Stimulated activated CD4-positive, alpha-beta T cell treated with anti-CD3 and anti-CD28 coated beads, TNF-alpha, amount 100 ng/mL, for 1 hour (primary cell): ENCODE results near the gene ZNF335.

Source experiments
- DNase-seq, 3 donors: peaks; one replicate each; pipeline ENCODE4 v3.0.0-alpha.2; 2020; ENCODE audit warnings: low read depth in 3 of 3, low spot score in 1 of 3

Gene ZNF335

DNA sequence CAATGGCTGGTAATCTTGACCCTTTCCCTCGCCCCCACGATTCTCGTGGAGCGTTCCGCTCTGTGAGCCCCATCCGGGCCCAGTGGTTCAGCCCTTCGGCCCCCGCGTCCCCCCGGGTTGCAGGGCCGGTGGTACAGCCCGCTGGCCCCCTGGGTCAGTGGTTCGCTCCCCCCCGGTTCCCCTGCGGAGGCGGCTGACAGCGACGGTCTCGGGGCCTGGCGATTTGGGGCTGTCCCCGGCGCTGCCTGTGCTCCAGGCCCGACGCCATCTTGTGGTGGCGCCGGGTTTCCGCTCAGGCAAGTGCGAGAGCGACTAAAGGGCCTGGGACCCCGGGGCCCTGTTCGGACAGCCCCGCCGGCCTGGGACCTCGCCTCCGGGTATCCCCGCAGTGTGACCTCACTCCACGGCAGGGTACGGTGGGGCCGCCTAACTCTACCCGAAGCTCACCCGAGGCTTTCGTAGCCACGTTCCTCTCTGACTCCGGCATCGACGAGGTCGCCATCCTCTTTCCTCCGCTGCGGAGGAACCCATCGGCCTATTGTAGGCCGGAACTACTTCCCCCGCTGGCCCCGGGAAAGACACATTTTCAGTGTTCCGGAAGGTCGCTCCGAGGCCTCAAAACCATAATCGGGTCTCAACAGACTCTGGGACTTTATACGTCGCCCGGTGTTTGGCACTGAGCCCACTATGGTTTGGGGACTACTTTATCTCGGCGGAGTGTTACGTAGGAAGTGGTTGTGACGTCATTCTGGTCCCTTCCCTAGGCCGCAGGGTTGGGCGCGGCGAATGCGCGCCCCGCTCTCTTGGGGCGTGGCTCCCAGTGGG, at the start of gene ZNF335:
TSS of gene ZNF335 (minus strand) at position 529 of the 825 bp plus-strand sequence. CDS start 793 bp downstream, outside the sequence.
- DNase-seq: peak; percentile 87 to 93 (median 92)

DNA sequence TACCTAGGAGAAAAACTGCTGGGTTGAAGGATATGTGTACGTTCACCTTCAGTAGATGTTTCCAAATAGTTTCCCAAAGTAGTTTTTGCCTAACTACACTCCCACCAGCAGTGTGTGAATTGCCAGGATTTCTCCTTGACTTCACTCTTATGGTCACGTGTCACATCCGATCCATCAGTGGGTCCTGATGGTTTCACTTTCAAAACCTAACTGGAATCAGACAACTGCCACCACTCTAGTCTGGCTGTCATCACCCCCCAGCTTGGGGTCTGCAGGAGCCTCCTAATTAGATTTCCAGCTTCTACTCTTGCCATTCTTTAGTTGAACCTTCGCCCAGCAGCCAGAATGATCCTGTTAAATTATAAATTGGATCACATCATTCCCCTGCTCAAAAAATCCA, 48.6 kb upstream of the ZNF335 start:
- no peak for DNase-seq

DNA sequence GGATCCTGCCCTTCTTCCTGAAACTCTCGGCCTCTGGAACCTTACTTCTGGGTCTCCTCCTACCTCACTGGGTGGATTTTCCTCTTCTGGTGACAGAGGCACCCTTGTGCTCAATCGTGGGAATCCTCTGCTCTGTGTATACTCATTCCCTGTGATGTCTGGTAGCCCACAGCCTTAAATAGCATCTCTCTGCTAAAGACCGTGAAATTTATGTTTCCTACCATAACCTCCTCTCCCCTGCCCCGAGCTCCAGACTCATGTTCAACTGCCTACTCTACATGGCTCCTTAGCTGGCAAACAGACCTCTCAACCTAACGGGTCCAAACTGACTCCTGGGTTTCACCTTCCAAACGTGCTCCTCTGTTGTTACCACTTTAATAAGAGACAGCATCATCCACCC, 46.6 kb upstream of the ZNF335 start:
- DNase-seq: no peak

GRCh38 chr20:46018112-46018511, 46.1 kb upstream of the ZNF335 start:
- no peak for DNase-seq

DNA sequence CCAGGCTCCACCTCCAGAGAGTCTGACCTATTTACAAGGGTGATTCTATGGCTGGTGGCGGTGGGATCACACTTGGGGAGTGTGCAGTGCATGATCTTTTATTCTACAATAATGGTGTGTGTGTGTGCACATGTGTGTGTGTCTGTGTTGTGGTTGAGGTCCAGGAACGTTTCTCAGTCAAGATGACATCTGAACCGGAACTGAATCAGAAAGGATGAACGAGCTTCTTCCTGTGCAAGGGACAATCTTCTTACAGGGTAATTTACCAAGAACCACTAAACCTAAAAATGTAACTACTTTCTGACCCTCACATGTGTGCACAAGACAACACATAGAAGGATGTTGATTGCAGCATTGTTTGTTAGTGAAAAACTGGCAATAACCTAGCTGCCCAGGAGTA, 45.3 kb upstream of the ZNF335 start:
- DNase-seq: no peak

GRCh38 chr20:46014517-46015396, 42.8 kb upstream of the ZNF335 start:
- DNase-seq: no peak

DNA sequence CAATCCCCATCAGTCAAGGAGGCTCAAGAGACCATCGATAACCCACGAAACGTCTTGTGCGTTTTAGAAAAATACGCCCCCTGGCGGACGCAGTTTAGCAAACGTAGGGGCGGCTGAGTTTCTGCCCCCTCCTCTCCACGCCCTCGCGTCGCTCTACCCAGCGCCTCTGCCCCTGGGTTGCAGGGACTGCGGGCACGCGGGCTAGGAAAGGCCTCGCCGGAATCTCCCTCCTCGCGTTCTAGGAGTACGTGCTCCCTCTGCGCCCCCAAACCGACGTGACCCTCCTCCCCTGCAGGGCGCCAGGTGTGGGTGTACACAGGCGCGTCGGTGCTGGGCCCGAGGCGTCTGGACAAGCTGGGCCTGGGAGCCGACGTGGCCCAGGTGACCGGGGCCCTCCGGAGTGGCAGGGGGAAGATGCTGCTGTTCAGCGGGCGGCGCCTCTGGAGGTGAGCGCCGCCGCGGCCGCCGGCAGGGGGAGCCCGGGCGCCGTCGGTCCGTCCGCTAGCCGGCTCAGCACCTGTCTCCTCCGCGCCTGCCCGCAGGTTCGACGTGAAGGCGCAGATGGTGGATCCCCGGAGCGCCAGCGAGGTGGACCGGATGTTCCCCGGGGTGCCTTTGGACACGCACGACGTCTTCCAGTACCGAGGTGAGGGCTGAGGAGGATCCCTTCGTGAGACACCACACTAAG, 42.0 kb upstream of the ZNF335 start:
- DNase-seq: peak in 2 of 3 donors; percentile 42 to 54

DNA sequence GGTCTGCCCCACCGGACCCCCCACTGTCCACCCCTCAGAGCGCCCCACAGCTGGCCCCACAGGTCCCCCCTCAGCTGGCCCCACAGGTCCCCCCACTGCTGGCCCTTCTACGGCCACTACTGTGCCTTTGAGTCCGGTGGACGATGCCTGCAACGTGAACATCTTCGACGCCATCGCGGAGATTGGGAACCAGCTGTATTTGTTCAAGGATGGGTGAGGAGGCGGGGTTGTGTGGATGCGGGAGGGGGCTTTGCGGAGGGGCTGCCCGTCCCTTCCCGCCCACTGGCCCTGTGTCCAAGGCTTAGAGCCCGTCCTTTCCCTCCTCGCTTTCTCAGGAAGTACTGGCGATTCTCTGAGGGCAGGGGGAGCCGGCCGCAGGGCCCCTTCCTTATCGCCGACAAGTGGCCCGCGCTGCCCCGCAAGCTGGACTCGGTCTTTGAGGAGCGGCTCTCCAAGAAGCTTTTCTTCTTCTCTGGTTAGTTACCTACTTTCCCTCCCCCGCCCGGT, 41.4 kb upstream of the ZNF335 start:
- no peak for DNase-seq

- no peak for DNase-seq
Measured at GRCh38 chr20:46012921-46013320, 40.9 kb upstream of the ZNF335 start.

- DNase-seq: no peak
Measured at GRCh38 chr20:46011631-46012482, 39.9 kb upstream of the ZNF335 start.

- no peak for DNase-seq
Measured at GRCh38 chr20:46010491-46011391, 38.7 kb upstream of the ZNF335 start.

GRCh38 chr20:46009816-46010215, 37.8 kb upstream of the ZNF335 start:
- DNase-seq: no peak

- DNase-seq: no peak
Measured at GRCh38 chr20:46007671-46008070, 35.7 kb upstream of the ZNF335 start.

DNA sequence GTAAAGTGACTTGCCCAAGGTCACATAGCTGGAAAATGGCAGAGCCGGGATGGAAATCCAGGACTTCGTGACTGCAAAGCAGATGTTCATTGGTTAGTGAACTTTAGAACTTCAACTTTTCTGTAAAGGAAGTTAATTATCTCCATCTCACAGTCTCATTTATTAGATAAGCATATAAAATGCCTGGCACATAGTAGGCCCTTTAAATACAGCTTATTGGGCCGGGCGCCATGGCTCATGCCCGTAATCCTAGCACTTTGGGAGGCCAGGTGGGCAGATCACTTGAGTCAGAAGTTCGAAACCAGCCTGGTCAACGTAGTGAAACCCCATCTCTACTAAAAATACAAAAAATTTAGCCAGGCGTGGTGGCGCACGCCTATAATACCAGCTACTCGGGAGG, 35.0 kb upstream of the ZNF335 start:
- DNase-seq: no peak

GRCh38 chr20:46006022-46006705, 34.2 kb upstream of the ZNF335 start:
- DNase-seq: no peak

- DNase-seq: no peak
Measured at GRCh38 chr20:46004889-46005473, 33.0 kb upstream of the ZNF335 start.

GRCh38 chr20:46004187-46004586, 32.2 kb upstream of the ZNF335 start:
- DNase-seq: no peak

GRCh38 chr20:46002008-46002407, 30.0 kb upstream of the ZNF335 start:
- DNase-seq: no peak
